K562 (cell line): ENCODE results near the gene CYP2E1. TPM values are rescaled to one million over a fixed set of nuclear protein-coding genes. Genes with fewer than 3 reads are reported as not detected.

Experiments used
- ATAC-seq: fragments of 200-7000 bp; cut with Tn5 transposase; 3 replicates; pipeline ENCODE4 v1.9.1; 2020; ENCODE audit warnings: moderate library complexity
- BruUV-seq: library from RNA; stranded (reverse); fragments of 400-500 nt; replicated peaks from 2 replicates; lab custom pipeline; 2021; lab: Mats Ljungman, UMichigan
- CTCF ChIA-PET: fragments of 300-600 bp; formaldehyde crosslinking; extraction: SDS; loops from one replicate; lab custom pipeline; 2021; ENCODE audit warnings: low intra/inter-chr PET ratio; lab: Yijun Ruan, JAX
- POLR2A ChIA-PET: fragments of 300-600, 350-650 bp; sonication (Branson Sonifier 250); formaldehyde crosslinking; extraction: SDS; loops from one replicate; lab custom pipeline; 2021; ENCODE audit warnings: antibody characterized with exemption, inconsistent platforms; lab: Yijun Ruan, JAX
- DNase-seq, 4 experiments: peaks; one replicate each; pipeline versions ENCODE4 v3.0.0 to v3.0.0-alpha.2; 2011 to 2018; ENCODE audit warnings: low spot score in 3 of 4, mixed read lengths in 3 of 4; ENCODE audit errors: extremely low read depth in 1 of 4
- FAIRE-seq: peaks from 2 replicates; lab custom pipeline; 2011; peaks lifted over from hg19 to GRCh38; lab: Jason Lieb, UNC
- H2AFZ ChIP-seq: 2 replicates; pipeline ENCODE4 v1.6.0; 2011; ENCODE audit warnings: low read depth, low read length, control low read depth, inconsistent platforms
- H3K27ac ChIP-seq: fragments of 200-600 bp; 3 replicates; pipeline ENCODE4 v1.8.0; 2011; ENCODE audit warnings: low read depth, mild to moderate bottlenecking, control low read depth, inconsistent platforms, low read length, moderate library complexity, mixed read lengths; ENCODE audit errors: extremely low read depth
- H3K27me3 ChIP-seq, 2 experiments: fragments of 300-600 bp in 1 of 2; 2 replicates in 1 of 2; 3 replicates in 1 of 2; pipeline versions ENCODE4 v1.6.0 to v1.8.0; 2011; ENCODE audit warnings: inconsistent platforms in 2 of 2, low read length in 2 of 2, mild to moderate bottlenecking in 1 of 2, mixed read lengths in 1 of 2, moderate library complexity in 1 of 2; ENCODE audit not compliant: control insufficient read depth in 2 of 2, insufficient read depth in 2 of 2
- H3K36me3 ChIP-seq: fragments of 300-600 bp; 3 replicates; pipeline ENCODE4 v1.8.0; 2011; ENCODE audit warnings: mild to moderate bottlenecking, low read length, inconsistent platforms; ENCODE audit not compliant: control insufficient read depth, insufficient read depth
- H3K4me1 ChIP-seq, 2 experiments: fragments of 200-600 bp in 1 of 2; replicated peaks in 1 of 2; 2 replicates in 1 of 2; 3 replicates in 1 of 2; pipeline versions ENCODE4 v1.5.1 to v1.8.0; 2011; ENCODE audit warnings: inconsistent platforms in 2 of 2, low read length in 2 of 2, mild to moderate bottlenecking in 1 of 2, mixed read lengths in 1 of 2, moderate library complexity in 1 of 2; ENCODE audit not compliant: control insufficient read depth in 2 of 2, insufficient read depth in 2 of 2
- H3K4me2 ChIP-seq: 2 replicates; pipeline ENCODE4 v1.6.1; 2011; ENCODE audit warnings: low read length, control low read depth, inconsistent platforms, mixed read lengths; ENCODE audit not compliant: insufficient read depth
- H3K4me3 ChIP-seq: fragments of 200-600 bp; sonication (generic), shearing (Covaris generic); 2 replicates; pipeline ENCODE4 v1.5.1; 2016; ENCODE audit warnings: control low read depth, inconsistent platforms
- H3K79me2 ChIP-seq: fragments of 200-600 bp; 3 replicates; pipeline ENCODE4 v1.8.0; 2011; ENCODE audit warnings: low read length, inconsistent platforms; ENCODE audit not compliant: control insufficient read depth, insufficient read depth
- H3K9ac ChIP-seq, 2 experiments: 2 replicates each; pipeline versions ENCODE4 v1.6.0 to v1.6.1; 2011; ENCODE audit warnings: low read depth in 2 of 2, low read length in 2 of 2, control low read depth in 1 of 2, inconsistent platforms in 1 of 2, mild to moderate bottlenecking in 1 of 2, mixed read lengths in 1 of 2; ENCODE audit not compliant: insufficient read depth in 1 of 2
- H3K9me1 ChIP-seq: one replicate; pipeline ENCODE4 v1.6.0; 2011; ENCODE audit warnings: inconsistent platforms, mild to moderate bottlenecking, low read length, moderate library complexity; ENCODE audit not compliant: control insufficient read depth, insufficient read depth
- H3K9me3 ChIP-seq: replicated peaks from 2 replicates; pipeline ENCODE4 v1.5.1; 2011; ENCODE audit warnings: low read depth, low read length, inconsistent platforms; ENCODE audit not compliant: control insufficient read depth, insufficient read depth
- H4K20me1 ChIP-seq: replicated peaks from 2 replicates; pipeline ENCODE4 v1.6.1; 2011; ENCODE audit warnings: low read length, inconsistent platforms, mixed read lengths; ENCODE audit not compliant: control insufficient read depth, insufficient read depth
- BHLHE40 ChIP-seq: IDR thresholded peaks from 2 replicates; pipeline ENCODE4 v1.6.1; 2011; ENCODE audit warnings: low read length, improper control_type of control experiment
- ELF1 ChIP-seq: fragments of 200-800 bp; sonication (Bioruptor generic); IDR thresholded peaks from 2 replicates; pipeline ENCODE4 v1.6.1; 2016; ENCODE audit warnings: missing genetic modification characterization, missing compliant biosample characterization
- ERF ChIP-seq: fragments of 450-650 bp; formaldehyde crosslinking; IDR thresholded peaks from 2 replicates; pipeline ENCODE4 v1.4.0; 2020; ENCODE audit warnings: mild to moderate bottlenecking, mixed read lengths
- FUS ChIP-seq: fragments of 200-400 bp; formaldehyde crosslinking; optimal IDR thresholded peaks from 2 replicates; pipeline ENCODE3; 2017; ENCODE audit warnings: low read depth, low read length
- GABPA ChIP-seq: fragments of 200-800 bp; sonication (Bioruptor generic); conservative IDR thresholded peaks from 2 replicates; pipeline ENCODE4 v1.6.1; 2016; ENCODE audit warnings: low read depth, missing genetic modification characterization, missing compliant biosample characterization
- KHSRP ChIP-seq: fragments of 450-650 bp; IDR thresholded peaks from 2 replicates; pipeline ENCODE4 v1.6.1; 2017
- NFE2 ChIP-seq: IDR thresholded peaks from 2 replicates; pipeline ENCODE4 v1.6.1; 2014; ENCODE audit warnings: antibody characterized with exemption, low read depth
- NFIX ChIP-seq: fragments of 250-450 bp; sonication (Bioruptor Pico); IDR thresholded peaks from 2 replicates; pipeline ENCODE4 v1.4.0; 2020; ENCODE audit warnings: low read depth, mild to moderate bottlenecking, moderate library complexity
- NFRKB ChIP-seq: fragments of 450-650 bp; IDR thresholded peaks from 2 replicates; pipeline ENCODE4 v1.6.1; 2016; ENCODE audit warnings: low read depth
- RBM39 ChIP-seq: fragments of 200-400 bp; formaldehyde crosslinking; optimal IDR thresholded peaks from 2 replicates; pipeline ENCODE3; 2018; ENCODE audit warnings: low read depth, low read length
- RUNX1 ChIP-seq: sonication (generic); IDR thresholded peaks from 2 replicates; pipeline ENCODE4 v1.6.1; 2016; ENCODE audit warnings: antibody characterized with exemption, low read depth
- SAFB ChIP-seq: fragments of 200-400 bp; formaldehyde crosslinking; IDR thresholded peaks from 2 replicates; pipeline ENCODE4 v1.6.1; 2017; ENCODE audit warnings: low read depth, low read length, borderline replicate concordance
- SMARCC2 ChIP-seq: fragments of 450-650 bp; IDR thresholded peaks from 2 replicates; pipeline ENCODE4 v1.6.1; 2017; ENCODE audit warnings: antibody characterized with exemption, moderate library complexity, mild to moderate bottlenecking, low read depth
- SPI1 ChIP-seq: IDR thresholded peaks from 2 replicates; pipeline ENCODE4 v1.6.1; 2011; ENCODE audit warnings: low read depth, low read length, control low read depth, borderline replicate concordance
- THRAP3 ChIP-seq: fragments of 450-650 bp; IDR thresholded peaks from 2 replicates; pipeline ENCODE4 v1.6.1; 2016; ENCODE audit warnings: mild to moderate bottlenecking, inconsistent platforms, borderline replicate concordance
- XRCC3 ChIP-seq: fragments of 450-650 bp; IDR thresholded peaks from 2 replicates; pipeline ENCODE4 v1.6.1; 2017; ENCODE audit warnings: mild to moderate bottlenecking, moderate library complexity
- ZNF12 ChIP-seq: sonication (generic); formaldehyde crosslinking; IDR thresholded peaks from 2 replicates; pipeline ENCODE4 v1.4.0; 2020; ENCODE audit warnings: mild to moderate bottlenecking, missing genetic modification reagents
- WGBS: fragments of 100-300 bp; shearing (Covaris generic); methylation state at CpG from one replicate; pipeline ENCODE4 v1.1.6; 2016; ENCODE audit warnings: low coverage, mixed read lengths; ENCODE audit not compliant: insufficient coverage; ENCODE audit errors: missing lambda C conversion rate; 5-methylcytosine and 5-hydroxymethylcytosine counted together
- in situ Hi-C: fragments of 300-500 bp; cut with MboI; formaldehyde crosslinking; loops from 4 replicates; pipeline ENCODE4 v1.15.0; 2018; ENCODE audit warnings: inconsistent platforms, mixed read lengths
- intact Hi-C: fragments of 100-400 bp; cut with micrococcal nuclease; formaldehyde crosslinking; loops from 2 replicates; pipeline ENCODE4 v1.14.2; 2022
- polyA plus RNA-seq, 8 experiments: library from polyadenylated mRNA; depleted of rRNA in 4 of 8; stranded (reverse) in 5 of 8; unstranded in 3 of 8; fragments of >200 nt; fragmentation: Nextera tagmentation in 2 of 8; fragmentation: Illumina TruSeq in 1 of 8; extraction: Ambion mirVana in 2 of 8; extraction: Trizol in 1 of 8; gene quantifications; 2 replicates each; pipeline versions ENCODE4 v1.2.1 to v1.2.3, GENCODE V29; 2011 to 2014; ENCODE audit warnings: inconsistent platforms in 1 of 8, missing spikeins in 1 of 8
- total RNA-seq, 7 experiments: library from RNA; depleted of rRNA in 6 of 7; stranded (reverse); fragments of >200 nt in 6 of 7; fragmentation: Illumina TruSeq in 2 of 7; extraction: Trizol in 2 of 7; gene quantifications; 2 replicates each; pipeline versions ENCODE4 v1.2.1 to v1.2.3, GENCODE V29; 2011 to 2021; ENCODE audit warnings: low replicate concordance in 1 of 7
- TF ChIP-seq, protein P1 (sequence below): fragments of 450-650 bp; IDR thresholded peaks from 2 replicates; pipeline ENCODE4 v1.6.1; 2017; ENCODE audit warnings: antibody characterized with exemption, mild to moderate bottlenecking
- TF ChIP-seq, protein P2 (sequence below): sonication (generic); formaldehyde crosslinking; IDR thresholded peaks from 2 replicates; pipeline ENCODE4 v1.8.1; 2022; ENCODE audit warnings: missing genetic modification reagents

The CYP2E1 gene
- total and polyA plus RNA-seq, 9 of the 15 experiments (the other 6 are each of a cell fraction or from before 2014, with no cell fraction given), result 0.07 to 1.6 (median 0.19) TPM; not detected in 2

DNA sequence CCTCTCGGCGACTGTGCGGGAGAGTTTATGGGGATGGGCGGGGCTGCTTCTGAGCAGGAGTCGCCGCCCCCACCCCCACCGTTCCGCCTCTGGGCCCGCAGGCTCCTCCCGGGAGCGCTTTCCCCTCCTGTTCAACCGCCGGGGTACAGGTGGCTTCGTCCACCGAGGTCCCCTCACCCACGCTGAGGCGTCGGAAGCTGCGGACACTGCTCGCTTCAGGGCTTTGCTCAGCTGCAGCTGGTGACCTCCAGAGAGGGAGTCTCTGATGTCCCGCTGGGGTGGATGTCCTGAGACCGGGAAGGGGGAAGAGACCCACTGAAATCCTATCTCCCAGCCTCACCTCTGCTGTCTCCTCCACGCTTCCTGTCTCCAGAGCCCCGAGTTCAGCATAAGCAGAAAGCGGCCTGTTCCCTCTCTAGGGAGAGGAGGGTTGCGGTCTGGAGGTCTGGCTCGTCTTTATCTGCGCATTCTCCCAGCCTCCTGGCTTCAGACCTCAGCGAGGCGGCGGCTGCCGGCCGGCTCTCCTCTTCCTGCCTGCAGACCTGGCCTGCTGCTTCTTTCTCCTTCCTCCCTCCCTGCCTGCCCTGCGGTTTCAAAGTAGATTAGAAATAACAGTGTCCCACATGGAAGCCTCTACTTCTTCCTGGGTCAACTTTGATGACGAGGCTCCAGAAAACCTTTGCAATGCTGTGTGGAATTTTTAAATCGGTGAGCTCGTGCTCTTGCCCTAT is 1.8 kb downstream of the CYP2E1 start (continued):
- TF ChIP-seq SMARCC2 (no peak), BHLHE40 (no peak), GABPA (tag) (peak; percentile 65), ZNF12 (no peak), NFRKB (no peak), ERF (CRISPR knock-in tag) (no peak), THRAP3 (no peak), FUS (no peak)

DNA sequence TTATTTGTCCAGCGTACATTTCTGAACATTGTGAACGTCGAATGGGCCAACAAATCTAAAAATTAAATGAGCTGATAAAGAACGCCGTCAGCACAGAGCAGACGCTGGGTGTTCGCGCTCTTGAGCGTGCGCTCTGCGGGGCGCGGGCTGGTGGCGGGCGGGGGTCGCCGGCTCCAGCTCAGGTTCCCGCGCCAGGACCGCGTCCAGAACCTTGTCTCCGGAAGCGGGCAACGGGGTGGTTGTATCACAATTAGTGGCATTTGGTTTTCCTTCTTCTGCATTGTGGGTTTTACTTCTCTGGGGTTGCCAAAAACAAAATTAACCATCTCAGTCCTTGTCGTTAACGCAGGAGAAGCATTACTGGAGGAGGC is 2.4 kb downstream of the CYP2E1 start:
- no peaks in the 10 kb centered on the region for H3K36me3 ChIP-seq
- no peak overlapping the region for H3K4me2 ChIP-seq
- H3K27ac ChIP-seq, result no peak overlapping the region
- no peak overlapping the region for H2AFZ ChIP-seq
- ATAC-seq (no peak), FAIRE-seq (no peak), DNase-seq (no peak)
- H4K20me1 ChIP-seq, result no peaks in the 10 kb centered on the region
- peaks cover 0 to 19% of the 10 kb centered on the region in 2 experiments; a peak in 2 of 5 replicates for H3K4me1 ChIP-seq
- WGBS, result 13% methylated on average over 26 of the region's 26 CpGs
- no peaks in the 10 kb centered on the region for H3K79me2 ChIP-seq
- no peaks in the 10 kb centered on the region for H3K9me1 ChIP-seq
- H3K9ac ChIP-seq, result no peak overlapping the region
- H3K4me3 ChIP-seq, result no peak overlapping the region
- ChIA-PET POLR2A (interaction anchor here (0.6 to 0.8 kb wide), 2 partner anchors 26 to 29 kb away, joined by 3 read pairs; no protein-coding TSS in a partner anchor), CTCF (no interaction called here)
- intact Hi-C loops, result no loop called here
- H3K9me3 ChIP-seq, result no peaks in the 10 kb centered on the region
- in situ Hi-C loops, result no loop called here
- no TSS peak for BruUV-seq
- H3K27me3 ChIP-seq, result peaks cover 32 to 83% of the 10 kb centered on the region in 2 experiments
- TF ChIP-seq, protein P1, sequence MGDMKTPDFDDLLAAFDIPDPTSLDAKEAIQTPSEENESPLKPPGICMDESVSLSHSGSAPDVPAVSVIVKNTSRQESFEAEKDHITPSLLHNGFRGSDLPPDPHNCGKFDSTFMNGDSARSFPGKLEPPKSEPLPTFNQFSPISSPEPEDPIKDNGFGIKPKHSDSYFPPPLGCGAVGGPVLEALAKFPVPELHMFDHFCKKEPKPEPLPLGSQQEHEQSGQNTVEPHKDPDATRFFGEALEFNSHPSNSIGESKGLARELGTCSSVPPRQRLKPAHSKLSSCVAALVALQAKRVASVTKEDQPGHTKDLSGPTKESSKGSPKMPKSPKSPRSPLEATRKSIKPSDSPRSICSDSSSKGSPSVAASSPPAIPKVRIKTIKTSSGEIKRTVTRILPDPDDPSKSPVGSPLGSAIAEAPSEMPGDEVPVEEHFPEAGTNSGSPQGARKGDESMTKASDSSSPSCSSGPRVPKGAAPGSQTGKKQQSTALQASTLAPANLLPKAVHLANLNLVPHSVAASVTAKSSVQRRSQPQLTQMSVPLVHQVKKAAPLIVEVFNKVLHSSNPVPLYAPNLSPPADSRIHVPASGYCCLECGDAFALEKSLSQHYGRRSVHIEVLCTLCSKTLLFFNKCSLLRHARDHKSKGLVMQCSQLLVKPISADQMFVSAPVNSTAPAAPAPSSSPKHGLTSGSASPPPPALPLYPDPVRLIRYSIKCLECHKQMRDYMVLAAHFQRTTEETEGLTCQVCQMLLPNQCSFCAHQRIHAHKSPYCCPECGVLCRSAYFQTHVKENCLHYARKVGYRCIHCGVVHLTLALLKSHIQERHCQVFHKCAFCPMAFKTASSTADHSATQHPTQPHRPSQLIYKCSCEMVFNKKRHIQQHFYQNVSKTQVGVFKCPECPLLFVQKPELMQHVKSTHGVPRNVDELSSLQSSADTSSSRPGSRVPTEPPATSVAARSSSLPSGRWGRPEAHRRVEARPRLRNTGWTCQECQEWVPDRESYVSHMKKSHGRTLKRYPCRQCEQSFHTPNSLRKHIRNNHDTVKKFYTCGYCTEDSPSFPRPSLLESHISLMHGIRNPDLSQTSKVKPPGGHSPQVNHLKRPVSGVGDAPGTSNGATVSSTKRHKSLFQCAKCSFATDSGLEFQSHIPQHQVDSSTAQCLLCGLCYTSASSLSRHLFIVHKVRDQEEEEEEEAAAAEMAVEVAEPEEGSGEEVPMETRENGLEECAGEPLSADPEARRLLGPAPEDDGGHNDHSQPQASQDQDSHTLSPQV, result no peak
- TF ChIP-seq XRCC3 (no peak), RBM39 (no peak), RUNX1 (no peak), NFE2 (no peak), SAFB (no peak), KHSRP (no peak), NFIX (CRISPR knock-in tag) (no peak), ELF1 (tag) (no peak), SPI1 (no peak)
- TF ChIP-seq, protein P2, sequence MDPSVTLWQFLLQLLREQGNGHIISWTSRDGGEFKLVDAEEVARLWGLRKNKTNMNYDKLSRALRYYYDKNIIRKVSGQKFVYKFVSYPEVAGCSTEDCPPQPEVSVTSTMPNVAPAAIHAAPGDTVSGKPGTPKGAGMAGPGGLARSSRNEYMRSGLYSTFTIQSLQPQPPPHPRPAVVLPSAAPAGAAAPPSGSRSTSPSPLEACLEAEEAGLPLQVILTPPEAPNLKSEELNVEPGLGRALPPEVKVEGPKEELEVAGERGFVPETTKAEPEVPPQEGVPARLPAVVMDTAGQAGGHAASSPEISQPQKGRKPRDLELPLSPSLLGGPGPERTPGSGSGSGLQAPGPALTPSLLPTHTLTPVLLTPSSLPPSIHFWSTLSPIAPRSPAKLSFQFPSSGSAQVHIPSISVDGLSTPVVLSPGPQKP, result no peak
